Activated CD4-positive, alpha-beta T cell treated with anti-CD3 and anti-CD28 coated beads for 24 hours (primary cell): ENCODE results near the gene DEFB127.
"Not testable (repeated sequence)": the region's sequence is repeated elsewhere in the genome, so short reads cannot be mapped to it uniquely, and the experiment has no call there.

ENCODE experiments used
- DNase-seq, 2 donors: peaks; one replicate each; pipeline ENCODE4 v3.0.0-alpha.2; 2020; ENCODE audit warnings: low read depth in 2 of 2

DEFB127 gene, protein sequence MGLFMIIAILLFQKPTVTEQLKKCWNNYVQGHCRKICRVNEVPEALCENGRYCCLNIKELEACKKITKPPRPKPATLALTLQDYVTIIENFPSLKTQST

DNA sequence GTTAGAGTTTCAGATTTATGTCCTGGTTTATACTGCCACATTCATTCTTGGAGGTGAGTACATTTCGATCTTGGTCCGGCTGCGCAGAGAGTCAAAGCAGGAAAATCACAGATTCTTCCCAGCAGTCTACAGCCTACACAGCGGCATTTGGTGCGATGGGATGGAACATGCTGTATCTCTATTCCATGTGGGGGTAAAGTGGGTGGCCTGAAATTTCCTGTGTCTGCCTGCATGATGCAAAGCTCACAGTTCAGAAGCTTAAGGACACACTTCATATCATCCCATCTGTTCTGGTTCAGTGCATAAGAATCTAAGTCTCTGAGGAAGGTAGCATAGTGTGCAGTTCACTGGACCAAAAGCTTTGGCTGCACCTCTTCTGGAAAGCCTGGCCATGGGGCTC is at the start of gene DEFB127:
Gene DEFB127 (plus strand): TSS at position 301 of the 400 bp plus-strand sequence. CDS start 91 bp downstream, at position 392.
- DNase-seq = no peak

DNA sequence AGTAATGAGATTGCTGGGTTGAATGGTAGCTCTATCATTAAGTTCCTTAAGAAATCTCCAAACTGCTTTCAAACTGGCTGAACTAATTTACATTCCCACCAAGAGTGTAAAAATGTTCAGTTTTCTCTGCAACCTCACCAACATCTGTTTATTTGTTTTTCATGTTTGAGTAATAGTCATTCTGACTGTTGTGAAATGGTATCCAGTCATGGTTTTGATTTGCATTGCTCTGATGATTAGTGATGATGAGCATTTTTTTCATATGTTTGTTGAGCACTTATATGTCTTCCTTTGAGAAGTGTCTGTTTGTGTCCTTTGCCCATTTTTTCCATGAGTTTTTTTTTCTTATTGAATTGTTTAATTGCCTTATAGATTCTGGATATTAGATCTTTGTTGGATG is 44.9 kb upstream of the DEFB127 start:
- no peak for DNase-seq

DNA sequence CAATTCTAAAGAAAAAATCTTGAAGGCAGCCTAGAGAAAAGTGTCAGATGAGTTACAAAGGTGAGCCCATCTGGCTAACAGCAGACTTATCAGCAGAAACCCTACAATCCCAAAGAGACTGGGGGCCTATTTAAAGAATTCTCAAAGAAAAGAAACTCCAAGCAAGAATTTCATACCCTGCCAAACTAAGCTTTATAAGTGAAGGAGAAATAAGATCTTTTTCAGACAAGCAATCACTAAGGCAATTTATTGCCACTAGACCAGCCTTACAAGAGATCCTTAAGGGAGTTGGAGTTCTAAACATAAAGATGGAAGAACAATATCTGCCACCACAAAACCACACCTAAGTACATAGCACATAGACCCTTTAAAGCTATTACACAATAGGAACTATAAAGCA is 39.7 kb upstream of the DEFB127 start:
- DNase-seq = no peak

DNA sequence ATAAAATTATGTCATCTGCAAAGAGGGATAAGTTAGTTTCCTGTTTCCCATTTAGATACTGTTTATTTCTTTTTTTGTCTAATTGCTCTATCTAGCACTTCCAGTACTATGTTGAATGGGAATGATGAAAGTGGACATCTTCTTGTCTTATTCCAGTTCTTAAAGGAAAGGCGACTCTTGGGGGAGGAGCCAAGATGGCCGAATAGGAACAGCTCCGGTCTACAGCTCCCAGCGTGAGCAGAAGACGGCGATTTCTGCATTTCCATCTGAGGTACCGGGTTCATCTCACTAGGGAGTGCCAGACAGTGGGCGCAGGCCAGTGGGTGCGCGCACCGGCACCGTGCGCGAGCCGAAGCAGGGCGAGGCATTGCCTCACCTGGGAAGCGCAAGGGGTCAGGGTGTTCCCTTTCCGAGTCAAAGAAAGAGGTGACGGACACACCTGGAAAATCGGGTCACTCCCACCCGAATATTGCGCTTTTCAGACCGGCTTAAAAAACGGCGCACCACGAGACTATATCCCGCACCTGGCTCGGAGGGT is 27.4 kb upstream of the DEFB127 start:
- not testable (repeated sequence) for DNase-seq

DNA sequence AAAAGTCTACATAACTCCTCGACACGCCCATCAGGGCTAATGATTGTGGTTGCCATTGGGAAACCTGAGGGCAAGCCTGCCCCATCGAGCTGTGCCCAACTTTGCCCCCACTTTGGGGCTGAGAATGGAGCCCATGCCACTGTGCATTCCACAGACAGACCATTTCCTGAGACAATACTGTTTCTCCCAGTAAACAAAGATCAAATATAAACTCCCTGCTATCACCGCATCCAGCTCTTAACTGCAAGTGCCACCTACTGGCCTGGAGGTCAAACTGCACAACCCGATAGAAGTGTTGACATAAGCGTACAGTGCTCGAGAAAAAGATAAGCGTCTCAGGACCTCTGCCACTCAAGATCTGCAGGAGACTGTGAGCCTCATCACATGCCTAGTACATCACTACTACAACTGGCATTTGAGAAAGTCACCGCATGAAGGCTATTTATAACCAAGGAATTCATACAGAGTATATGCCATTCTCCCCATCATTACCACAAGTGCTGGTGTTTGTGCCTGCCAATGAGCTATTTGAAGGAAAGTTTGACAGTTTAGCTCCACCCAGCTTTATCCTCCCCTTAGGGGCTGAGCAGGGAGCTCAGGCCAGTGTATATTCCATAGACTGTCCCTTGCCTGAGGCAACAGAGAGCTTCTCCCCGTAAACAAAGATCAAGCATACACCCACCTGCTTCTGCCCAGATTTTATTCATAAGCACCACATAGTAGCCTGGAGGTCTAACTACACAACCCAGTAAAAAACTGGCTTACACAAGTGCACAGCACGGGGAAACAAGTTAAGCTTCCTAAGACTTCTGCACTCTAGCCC is 19.4 kb upstream of the DEFB127 start:
- DNase-seq = no peak

DNA sequence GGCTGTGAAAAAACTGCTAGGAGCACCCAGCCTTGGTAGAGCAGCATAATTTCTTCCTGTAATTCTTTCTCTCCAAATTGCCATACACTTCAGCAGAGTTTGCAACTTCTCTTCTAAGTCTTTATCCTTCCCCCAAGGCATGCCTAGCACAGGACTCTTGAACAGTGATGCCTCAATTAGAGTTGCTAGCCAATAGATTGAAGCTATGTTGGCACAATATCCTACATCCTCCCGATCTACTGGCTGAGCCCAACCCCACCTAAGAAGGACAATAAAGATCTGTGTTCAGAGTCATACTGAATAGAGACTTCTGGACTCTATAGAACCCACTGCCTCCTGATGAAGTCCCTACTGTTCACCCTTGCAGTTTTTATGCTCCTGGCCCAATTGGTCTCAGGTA is 15.0 kb upstream of the DEFB127 start, which contains the start of gene DEFB126:
Gene DEFB126 (plus strand): TSS at position 301 of the 400 bp plus-strand sequence. CDS start 39 bp downstream, at position 340.
- no peak for DNase-seq

DNA sequence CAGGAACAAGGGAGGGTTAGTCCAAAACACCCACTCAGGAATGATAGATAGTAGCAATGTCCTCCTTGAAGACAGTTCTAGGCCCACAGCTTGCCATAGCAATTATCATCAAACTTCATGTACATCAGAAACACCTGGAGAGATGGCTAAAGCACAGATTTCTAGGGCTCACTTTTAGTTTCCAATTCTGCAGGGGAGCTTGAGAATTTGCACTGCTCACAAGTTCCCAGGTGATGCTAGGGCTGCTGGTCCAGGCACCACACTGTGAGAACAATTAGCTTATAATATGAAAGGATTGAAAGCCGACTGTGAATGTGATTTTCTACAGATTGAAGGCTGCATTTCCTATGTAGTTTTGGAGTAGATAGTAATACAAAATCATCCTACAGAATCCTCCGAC is 11.4 kb upstream of the DEFB127 start:
- no peak for DNase-seq

DNA sequence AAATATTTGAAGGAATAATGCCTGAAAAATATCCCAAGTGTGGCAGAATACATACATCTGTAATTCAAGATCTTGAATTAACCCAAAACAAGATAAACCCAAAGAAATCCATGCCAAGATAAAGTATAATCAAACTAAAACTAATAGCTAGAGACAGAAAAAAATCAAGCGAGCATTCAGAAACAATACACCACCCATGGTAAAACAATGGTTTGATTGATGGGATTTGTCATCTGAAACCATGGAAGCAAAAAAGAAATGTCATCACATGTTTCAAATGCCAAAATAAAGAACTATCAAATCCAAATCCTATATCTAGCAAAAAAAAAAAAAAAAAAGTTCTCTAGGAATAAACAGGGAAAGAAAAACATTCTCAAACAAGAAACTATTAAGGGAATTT is 5.1 kb upstream of the DEFB127 start:
- no peak for DNase-seq

DNA sequence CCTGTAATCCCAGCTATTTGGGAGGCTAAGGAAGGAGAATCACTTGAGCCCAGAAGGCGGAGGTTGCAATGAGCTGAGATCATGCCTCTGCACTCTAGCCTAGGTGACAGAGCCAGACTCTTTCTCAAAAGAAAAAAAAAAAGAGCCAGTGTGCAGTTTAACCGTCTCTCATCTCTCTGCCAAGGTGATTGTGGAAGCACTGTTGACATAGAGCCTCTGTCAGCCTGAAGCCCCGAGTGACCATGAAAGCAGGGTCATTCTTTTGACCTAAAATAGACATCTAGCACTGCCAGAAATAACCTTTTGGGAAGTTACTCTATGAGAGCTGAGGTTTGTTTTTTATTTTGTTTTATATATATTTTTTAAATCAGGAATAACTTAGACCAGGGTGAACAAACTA is 7.4 kb downstream of the DEFB127 start:
- DNase-seq = no peak

DNA sequence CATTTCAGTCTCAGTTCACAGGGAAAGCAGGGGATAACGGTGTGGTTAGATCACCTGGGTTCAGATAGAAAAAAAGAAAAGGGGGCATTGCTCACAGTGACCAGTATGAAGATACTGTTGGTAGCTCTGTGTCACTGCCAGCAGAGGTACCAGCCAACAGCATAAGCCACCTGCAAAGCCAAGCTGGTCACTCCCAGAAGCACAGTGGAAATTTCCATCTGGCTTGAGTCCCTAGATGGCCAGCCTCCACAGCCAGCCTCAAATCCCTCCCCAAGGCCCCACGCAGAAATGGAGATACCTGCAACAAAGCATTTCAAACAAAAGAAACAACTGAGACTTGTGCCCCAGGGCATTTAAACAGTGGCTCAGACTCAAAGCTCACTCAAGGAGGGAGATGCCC is 11.6 kb downstream of the DEFB127 start:
- no peak for DNase-seq

DNA sequence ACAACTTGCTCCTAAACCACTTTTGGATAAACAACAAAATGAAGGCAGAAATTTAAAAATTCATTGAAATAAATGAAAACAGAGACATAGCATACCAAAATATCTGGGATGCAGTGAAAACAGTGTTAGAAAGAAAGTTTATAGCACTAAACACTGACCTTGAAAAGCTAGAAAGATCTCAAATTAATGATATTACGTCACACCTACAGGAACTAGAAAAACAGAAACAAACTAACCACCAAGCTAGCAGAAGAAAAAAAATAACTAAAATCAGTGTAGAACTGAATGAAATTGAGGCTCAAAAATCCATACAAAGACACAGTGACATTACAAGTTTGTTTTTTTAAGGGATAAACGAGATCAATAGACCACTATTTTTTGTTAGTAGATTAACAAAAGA is 27.0 kb downstream of the DEFB127 start:
- DNase-seq = no peak

DNA sequence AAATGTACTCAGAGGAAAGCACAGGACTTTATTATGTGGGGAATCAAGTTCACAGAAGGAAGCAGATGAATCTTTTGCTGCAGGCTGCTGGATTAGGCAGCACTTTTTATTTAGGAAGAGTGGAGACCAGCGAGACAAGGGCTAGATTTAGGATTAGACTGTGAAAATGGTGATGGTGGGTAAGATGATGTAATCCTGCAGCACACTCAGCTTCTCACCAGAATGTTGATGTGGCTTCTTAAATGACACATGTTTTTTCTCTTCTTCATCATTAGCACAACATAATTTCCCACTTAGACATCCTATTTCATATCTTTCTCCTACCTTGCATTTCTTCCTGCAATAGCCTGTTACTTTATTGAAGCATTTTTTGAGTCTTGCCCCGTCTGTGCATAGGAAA is 30.5 kb downstream of the DEFB127 start:
- DNase-seq = no peak

DNA sequence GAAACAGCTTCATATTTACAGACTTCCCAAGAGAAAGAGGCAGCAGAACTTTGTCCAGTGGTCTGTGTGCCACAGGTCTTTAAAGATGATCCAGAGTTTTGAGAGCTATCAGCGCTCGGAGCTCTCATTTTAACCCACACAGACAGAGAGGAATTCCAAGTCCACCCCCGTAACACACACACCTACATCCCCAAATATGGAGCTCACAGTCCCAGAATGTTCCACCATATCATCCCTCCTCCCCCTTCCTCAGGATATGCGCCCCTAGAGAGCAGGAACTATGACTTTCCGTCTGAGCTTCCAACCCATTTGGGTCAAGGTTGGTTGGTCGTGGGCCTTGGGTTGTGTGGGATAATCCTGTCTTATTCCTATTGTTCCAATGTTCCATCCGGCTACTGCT is 32.4 kb downstream of the DEFB127 start, which contains the start of gene DEFB128:
Gene DEFB128 (minus strand): TSS at position 101 of the 400 bp plus-strand sequence. CDS start 88 bp downstream, at position 13.
- DNase-seq = no peak

DNA sequence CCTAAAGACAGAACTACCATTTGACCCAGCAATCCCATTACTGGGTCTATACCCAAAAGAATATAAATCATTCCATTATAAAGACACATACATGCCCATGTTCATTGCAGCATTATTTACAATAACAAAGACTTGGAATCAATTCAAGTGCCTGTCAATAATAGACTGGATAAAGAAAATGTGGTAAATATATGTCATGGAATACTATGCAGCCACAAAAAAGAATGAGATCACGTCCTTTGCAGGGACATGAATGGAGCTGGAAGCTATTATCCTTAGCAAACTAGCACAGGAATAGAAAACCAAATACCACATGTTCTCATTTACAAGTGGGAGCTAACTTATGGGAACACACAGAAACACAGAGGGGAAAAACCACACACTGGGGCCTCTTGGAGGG is 41.0 kb downstream of the DEFB127 start:
- no peak for DNase-seq

DNA sequence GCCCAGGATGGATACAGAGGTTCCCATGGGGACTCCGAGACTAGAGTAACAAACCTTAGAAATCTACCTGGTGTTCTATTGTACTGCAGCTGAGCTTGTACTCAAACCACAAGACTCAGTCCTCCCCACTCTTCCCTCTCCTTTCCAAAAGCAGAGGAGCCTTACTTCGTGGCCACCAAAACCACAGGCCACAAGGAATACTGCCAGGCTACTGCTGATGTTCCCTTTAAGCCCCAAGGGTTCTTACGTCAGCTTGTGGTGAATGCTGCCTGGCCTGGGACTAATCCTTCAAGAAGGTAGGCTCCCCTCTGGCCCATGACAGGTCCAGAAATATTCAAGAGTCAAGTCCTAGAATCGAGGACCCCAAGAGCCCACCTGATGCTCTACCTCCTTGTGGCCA is 42.7 kb downstream of the DEFB127 start:
- DNase-seq = no peak

DNA sequence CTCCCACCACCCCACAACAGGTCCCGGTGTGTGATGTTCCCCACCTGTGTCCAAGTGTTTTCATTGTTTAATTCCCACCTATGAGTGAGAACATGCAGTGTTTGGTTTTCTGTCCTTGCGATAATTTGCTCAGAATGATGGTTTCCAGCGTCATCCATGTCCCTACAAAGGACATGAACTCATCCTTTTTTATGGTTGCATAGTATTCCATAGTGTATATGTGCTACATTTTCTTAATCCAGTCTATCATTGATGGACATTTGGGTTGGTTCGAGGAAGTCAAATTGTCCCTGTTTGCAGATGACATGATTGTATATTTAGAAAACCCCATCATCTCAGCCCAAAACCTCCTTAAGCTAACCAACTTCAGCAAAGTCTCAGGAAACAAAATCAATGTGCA is 46.4 kb downstream of the DEFB127 start:
- DNase-seq = not testable (repeated sequence)
